HG03139 (cell line): ENCODE data around the gene UEVLD.

Experiments
- ATAC-seq: cut with Tn5 transposase; IDR thresholded peaks from one replicate; pipeline ENCODE4 v1.9.1; 2021; ENCODE audit not compliant: unreplicated experiment

Gene UEVLD

DNA sequence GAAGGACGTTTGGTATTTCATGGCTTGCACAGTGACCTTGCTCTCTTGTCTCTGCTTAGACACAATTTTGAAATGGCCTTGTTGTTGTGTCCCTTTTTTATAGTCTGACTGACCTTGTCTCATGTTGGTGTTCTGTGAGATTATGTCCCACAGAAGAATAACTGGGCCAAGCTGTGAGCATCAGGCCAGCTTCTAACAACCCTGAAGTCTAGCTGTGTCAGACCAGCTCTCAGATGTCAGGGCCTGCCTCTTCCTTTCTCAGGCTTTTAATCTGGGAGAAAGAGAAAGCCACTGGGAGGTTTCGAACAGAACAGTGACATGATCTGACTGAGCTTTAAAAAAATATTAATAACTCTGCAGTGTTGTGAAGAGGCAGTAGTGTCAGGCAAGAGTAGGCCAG, 2.0 kb upstream of the UEVLD start:
- no peak for ATAC-seq

DNA sequence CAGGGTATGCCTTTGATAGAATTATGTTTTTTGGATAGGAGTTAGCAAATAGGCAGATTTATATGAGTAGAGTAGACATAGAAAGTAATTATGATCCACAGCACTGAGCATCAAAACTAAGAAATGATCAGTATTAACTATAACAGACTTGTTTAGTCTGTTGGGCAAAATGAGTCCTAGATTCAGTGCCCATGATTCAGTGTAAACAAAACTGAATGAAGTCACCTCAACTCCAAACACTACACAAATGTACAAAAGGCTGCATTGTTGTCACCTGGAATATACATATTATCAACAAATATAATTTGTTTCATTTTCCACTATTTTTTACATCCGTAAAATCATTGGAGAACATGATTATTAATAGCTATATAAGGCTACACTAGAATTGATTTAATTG, 6.7 kb downstream of the UEVLD start:
- no peak for ATAC-seq

DNA sequence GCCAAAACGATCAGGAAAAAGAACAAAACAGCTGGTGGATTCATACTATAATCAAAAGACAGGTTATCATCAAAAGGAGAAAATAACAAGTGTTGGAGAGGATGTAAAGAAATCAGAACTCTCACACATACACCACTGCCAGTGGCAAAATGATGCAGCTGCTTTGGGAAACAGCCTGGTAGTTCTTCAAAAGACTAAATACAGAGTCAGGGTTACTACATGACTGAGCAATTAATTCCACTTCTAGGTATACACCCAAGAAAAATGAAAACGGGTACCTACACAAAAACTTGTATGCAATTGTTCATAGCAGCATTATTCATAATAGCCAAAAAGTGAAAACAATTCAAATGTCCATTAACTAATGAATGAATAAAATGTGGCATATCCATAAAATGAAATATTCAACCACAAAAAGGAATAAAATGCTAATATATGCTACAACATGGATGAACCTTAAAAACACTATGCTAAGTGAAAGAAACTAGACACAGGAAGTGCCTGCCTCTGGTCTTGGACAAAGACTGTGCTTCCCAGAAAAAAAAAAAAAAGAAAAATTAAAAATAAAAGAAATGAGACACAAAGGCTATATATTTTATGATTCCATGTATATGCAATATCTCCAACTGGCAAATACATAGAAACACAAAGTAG, 8.3 kb downstream of the UEVLD start:
- no peak for ATAC-seq

DNA sequence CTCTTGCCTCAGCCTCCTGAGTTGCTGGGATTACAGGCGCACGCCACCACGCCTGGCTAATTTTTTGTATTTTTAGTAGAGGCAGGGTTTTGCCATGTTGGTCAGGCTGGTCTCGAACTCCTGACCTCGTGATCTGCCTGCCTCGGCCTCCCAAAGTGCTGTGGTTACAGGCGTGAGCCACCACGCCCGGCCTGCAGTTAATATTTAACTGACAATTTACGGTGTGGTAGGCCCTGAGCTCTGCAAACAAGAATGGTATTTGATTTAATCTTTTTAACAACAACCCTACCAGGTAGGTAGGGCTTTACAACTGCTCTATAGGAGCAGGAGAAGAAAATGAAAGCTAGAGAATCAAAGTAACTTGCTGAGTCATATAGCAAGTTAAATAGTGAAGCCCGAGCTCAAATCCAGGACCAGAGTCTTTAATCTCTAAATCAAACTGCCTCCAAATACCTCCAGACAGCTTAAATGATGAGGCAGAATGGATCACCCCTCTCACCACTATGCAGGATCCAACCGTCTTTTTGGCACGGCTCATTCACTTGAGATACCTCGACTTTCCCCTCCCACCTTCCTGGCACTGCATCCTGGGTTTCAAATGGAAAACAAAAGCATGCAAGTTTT, 9.4 kb downstream of the UEVLD start:
- no peak for ATAC-seq

DNA sequence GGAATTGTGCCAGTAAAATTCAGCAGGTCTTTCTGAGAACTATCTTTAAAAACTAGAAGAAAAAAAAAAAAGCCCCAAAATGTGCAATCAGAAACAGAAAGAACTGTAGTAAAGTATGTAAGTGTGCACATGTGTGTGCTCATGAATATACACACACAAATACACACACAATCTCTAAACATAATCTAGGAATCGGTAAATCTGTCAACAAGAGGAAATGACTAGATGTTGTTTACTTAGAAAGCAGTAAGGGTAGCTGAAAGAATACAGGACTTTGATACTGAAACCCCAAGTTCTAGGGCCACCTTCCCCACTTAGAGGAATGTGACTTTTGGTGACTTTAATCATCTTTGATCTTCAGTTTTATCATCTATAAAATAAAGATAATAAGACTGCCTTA, 13.2 kb downstream of the UEVLD start:
- ATAC-seq: no peak

DNA sequence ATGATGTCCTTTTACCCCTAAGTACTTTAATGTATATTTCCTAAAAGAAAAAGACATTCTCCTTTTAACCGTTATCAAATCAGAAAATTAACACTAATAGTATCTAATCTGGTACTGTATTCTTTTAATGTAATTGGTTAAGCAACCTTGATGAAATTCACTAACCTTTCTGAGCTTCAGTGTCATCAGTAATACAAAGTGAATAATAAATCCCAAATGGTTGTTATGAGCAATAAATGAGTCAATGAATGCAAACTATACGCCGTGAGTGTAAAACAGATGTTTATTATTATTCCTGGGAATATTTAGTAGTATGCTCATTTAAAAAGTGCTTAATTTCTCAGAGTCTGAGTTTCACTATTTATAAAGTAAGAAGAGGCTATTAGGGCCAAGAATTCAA, 21.5 kb downstream of the UEVLD start:
- ATAC-seq: no peak

DNA sequence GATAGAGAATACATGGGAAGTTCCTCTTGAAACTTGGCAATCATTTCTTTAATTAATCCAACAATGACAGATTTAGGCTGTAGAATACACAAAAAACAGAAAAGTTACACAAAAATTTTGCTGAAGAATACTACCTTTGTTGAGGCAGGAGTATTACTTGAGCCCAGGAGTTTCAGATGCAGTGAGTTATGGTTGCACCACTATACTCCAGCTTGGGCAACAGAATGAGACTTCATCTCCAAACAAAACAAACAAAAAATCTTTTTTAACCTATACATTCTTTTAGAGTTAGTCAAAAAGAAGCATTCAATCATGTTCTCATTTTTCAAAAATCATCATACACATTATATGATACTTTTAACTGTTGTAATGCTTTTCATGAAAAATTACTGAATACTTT, 22.1 kb downstream of the UEVLD start:
- no peak for ATAC-seq

DNA sequence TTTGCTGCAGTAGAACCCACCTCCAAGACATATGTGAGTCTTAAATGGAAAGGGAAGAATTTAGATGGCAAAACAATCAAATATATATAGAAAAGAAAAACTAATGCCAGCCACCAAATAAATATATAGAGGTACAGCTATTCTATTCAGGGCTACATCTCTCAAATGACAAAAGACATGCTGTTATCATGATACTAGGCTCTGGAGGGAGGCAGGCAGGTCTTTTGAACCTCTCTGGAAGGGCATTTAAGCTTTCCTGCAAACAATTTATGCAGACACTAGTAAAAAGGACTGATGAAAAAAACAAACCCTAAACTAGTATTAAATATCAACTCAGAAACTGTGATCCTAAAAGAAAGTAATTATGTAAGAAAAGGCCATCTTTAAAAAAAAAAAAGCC, 24.4 kb downstream of the UEVLD start:
- ATAC-seq: no peak

DNA sequence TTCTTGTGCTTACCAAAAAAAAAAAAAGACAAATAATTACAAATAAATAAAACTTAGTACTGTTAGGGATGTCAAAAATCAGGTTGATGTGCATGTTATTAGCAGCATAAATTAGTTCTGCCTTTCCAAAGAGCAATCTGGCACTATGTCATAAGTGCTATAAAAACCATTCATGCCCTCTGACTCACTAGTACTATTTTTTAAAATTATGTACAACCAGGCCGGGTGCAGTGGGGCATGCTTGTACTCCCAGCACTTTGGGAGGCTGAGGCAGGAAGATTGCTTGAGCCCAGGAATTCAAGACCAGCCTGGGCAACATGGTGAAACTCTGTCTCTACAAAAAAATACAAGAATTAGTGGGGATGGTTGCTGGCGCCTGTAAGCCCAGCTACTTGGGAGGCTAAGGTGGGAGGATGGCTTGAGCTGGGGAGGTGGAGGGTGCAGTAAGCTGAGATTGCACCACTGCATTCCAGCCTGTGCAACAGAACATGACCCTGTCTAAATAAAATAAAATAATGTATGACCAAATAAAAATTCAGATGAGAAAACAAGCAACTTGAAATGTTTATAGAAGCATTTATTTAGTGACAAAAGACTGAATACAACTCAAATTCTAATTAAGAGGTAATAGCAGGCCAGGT, 25.3 kb downstream of the UEVLD start:
- no peak for ATAC-seq

DNA sequence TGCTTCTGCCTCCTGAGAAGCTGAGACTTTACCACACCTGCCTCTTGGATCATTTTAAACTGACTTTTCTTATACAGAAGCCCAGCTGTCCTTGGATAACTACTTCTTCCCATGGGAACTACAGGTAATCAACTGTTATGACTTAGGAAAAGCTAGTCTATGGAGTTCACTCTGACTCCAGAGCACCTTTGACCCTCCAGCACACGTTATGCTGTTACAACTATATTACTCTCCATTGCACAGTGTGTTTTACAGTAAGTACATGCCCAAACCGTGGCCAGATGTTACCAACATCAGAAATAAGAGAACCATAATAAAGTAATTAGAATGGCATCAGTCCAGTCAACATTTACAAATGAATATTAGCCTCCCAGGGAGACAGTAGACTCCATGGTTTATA, 40.5 kb downstream of the UEVLD start:
- ATAC-seq: no peak

DNA sequence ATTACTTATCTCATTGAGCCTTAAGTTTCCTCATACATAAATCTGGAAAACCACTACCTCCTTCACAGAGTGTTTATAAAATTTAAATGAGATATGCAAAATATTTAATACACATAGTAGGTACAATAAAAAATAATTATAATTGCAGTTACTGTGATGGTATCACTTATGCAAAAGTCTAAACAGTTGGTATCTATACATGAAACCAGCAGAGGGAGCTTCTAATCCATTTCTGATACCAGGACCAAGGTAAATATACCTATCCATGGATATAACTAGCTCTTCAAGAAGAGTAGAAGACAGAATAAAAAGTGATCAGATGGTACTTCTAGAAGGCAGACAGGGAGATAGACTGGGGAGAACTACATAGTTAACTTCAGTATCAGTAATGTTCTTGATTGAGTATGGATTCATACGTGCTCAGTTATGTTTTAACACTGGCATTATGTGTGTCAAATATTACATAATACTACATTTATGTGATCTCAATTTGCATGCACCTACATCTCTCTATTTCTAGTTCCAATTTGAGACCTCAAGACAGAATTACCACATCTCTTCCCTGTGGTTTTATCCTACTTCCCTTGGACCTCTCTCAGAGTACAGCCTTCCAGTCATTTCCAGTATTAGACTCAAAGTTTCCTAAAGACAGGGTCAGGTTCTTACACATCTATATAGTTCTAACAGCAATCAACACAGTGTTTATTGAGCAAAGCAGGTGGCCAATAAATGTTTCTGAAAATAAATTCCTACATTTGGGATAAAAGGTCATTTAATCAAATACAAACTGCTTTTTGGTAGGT, 48.1 kb downstream of the UEVLD start:
- ATAC-seq: no peak

DNA sequence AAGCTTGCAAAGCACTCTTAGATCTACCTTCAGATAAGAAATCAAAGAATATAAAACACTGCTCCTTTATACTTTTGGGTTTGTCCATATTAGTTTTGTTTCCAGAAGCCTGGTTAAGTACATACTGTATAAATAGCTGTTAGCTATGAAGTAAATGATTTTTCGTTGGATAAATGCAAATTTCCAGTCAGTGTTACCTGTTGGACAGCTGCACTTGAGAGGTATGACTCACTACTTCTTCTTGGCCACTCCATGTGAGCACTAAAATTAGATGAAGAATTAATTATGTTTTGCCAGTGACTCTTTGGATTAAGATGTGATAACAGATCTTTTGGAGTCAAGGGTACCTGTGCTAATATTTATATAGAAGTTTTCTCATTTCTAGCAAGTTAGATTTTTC, 52.3 kb downstream of the UEVLD start:
- ATAC-seq: no peak

DNA sequence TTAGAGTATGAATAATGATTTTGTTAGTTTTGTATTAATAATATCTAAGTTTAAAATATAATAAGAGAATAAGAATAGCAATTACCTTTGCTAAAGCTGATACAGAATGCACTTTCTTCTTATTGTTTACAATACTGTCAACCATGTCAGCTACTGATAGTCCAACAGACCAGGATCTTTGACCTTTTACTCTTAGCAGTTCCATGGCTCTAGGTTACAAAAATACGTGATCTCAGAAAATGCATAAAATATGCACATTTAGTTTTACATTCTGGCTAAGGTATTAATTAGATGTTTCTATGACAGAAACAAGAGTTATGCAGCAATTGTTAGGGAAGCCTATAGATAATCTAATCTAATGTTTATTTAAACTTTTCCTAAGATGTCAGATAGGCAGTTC, 54.3 kb downstream of the UEVLD start:
- ATAC-seq: no peak

DNA sequence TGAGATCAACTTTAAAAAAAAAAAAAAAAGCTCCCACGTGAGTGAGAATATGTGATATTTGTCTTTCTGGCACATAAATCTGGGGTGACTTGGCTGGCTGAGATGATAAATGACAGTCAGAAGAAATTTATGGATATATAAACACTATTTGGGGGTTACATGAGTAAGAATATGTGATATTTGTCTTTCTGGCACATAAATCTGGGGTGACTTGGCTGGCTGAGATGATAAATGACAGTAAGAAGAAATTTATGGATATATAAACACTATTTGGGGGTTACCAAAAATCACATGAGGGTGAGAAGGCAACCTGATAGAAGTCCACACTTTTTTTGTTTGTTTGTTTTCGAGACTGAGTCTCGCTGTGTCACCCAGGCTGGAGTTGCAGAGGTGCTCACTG, 55.2 kb downstream of the UEVLD start:
- no peak for ATAC-seq

DNA sequence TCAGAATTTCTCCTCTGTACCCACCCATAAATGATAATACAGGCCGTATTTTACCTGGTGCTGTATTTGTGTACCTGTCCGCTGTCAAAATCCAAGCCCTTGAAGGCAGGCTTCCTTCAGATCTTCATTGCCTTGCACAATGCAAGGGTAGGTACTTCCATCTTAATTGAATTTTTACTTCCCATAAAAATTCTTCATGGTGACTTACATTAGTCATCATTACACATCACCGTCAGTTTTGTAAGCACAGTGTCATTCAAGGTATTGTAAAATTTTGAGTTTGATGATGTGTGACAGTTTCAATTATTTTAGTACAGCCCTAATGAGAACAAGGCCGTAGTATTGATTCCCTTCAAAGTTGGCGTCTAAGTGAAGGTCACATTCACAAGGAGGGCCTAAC, 61.0 kb downstream of the UEVLD start:
- no peak for ATAC-seq

DNA sequence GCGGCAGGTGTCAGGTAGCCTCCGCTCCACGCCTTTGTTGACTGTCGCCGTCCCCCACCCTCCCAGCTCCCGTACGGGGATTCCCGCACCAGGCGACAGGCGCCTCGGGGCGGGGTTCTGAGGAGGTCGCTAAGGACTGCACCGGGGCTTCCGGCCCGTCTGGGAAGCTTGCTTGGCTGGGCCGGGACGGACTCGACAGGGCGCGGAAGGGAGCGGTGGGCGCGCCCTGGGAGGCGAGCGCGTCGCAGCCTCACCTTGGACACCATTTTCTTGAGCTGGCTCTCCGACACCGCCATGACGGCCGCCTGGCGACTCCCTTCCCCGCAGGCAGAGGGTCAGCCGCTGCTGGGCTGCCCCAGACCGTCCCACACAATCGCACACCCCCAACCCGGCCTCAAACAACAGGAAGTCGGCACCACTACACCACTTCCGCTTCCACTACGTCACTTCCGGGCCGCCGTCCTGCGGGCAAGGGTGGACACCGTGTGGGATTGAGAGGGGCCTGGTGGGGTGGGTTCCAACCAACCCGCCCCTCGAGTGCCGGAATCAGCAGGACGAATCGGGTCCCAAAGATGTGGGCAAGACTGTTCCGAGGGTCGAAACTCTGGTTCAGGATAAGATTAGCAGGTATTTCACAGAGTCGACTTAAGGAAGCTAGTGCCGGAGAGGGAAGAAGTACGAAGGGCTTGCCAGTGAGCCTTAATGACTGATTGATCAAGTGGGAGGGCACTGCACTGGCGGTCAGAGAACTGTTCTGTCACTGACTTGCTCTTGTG, 61.8 kb downstream of the UEVLD start, which contains the start of gene TSG101:
Gene TSG101 (minus strand): TSS at position 422 of the 776 bp plus-strand sequence. CDS start 126 bp downstream, at position 296.
- ATAC-seq: peak; percentile 95

DNA sequence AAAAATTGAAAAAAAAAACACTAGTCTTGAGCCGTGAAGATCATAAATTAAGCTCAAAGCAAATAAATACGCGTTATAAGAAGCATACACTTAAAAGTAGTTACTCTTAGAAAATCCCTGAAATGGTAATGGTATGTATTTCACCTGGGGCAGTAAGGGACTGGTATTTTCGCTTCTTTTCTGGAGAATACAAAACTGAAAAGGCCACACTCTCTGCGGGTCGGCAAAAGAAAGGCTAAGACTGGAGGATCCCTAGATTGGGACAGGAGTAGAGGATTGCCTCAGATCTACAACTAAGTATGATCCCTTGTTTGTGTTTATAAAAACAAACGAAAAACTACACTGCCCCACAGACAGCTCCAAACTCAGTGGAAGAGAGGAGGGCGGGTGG, 62.4 kb downstream of the UEVLD start:
- ATAC-seq: no peak

DNA sequence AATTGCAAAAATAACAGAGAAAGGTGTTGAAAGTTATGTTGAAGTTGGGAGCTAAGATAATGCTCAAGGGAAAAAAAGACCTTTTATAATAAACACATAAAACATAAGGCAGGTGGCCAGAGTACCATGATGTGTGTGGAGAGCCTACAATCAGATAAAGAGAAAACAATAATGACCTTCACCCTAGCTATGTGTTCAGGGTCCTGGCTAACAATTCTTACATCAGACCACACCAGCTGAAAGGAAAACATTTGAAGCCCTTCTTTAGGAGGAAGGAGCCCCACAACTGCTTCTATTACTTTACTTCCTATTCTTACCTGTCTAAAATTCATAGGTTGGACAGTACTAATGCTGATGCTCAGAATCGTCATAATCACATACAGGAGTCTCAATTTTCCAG, 64.3 kb downstream of the UEVLD start:
- ATAC-seq: no peak

DNA sequence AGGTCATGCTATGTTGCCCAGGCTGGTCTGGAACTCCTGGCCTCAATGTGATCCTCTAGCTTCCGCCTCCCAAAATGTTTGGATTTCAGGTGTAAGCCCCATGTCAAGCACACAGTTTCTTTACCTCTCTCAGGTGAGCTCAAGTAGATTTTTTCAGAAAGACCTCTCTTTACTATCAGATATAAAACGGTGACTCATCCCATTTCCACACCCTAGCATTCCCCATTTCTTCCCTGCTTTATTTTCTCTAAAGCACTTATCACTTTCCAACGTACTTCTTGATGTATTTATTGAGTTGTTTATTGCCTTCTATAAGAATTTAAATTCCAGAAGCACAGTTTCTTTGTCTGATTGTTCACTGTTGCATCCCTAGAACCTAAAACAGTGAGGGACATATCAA, 65.5 kb downstream of the UEVLD start:
- ATAC-seq: no peak

DNA sequence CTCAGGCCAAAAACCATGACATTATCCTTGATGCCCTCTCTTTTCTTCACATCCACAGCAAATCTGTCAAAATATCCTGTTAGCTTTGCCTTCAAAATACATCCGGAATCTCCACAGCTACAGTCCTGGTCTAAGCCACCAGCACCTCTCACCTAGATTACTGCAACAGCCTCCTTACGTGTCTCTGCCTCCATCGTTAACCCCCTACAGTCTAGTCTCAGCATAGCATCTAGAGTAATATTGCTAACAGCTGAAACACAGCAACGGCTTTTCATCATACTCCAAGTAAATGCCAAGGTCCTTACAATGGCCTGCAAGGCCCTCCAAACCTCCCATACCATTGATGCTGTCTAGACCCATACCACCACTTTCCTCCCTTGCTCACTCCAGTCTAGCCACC, 66.1 kb downstream of the UEVLD start:
- ATAC-seq: no peak

DNA sequence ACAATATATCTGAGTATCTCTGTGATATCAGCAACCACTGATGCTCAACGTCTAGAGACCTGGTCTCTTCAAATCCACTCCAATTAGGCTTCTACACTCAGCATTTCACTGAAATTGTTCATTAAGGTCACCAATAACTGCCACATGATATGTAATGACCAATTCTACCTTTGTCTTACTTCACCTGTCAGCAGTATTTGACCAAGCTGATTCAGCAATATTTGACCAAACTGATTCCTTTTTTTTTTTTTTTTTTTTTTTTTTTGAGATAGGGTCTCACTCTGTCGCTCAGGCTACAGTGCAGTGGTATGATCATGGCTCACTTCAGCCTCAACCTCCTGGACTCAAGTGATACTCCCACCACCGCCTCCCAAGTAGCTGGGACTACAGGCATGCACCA, 67.4 kb downstream of the UEVLD start:
- no peak for ATAC-seq
